HepG2 (cell line): ENCODE measurements around the gene GPX7. TPM values are rescaled to one million over a fixed set of nuclear protein-coding genes. Genes with fewer than 3 reads are reported as not detected.

Experiments
- BRD4 ChIP-seq: sonication (generic); formaldehyde crosslinking; IDR thresholded peaks from 2 replicates; pipeline ENCODE4 v1.4.0; 2020; ENCODE audit warnings: missing genetic modification reagents
- CENPX ChIP-seq: sonication (generic); formaldehyde crosslinking; IDR thresholded peaks from 2 replicates; pipeline ENCODE4 v1.9.0; 2021; ENCODE audit warnings: mild to moderate bottlenecking, missing genetic modification reagents, moderate library complexity
- CREB1 ChIP-seq, 2 experiments: fragments of 450-650 bp in 1 of 2; IDR thresholded peaks; 2 replicates each; pipeline ENCODE4 v1.6.1; 2016 to 2017; ENCODE audit warnings: control low read depth in 1 of 2, mild to moderate bottlenecking in 1 of 2, missing compliant biosample characterization in 1 of 2, missing genetic modification characterization in 1 of 2
- CREBL2 ChIP-seq: sonication (generic); formaldehyde crosslinking; IDR thresholded peaks from 2 replicates; pipeline ENCODE4 v1.8.1; 2023; ENCODE audit warnings: missing genetic modification reagents, mild to moderate bottlenecking, borderline replicate concordance
- FOXA1 ChIP-seq, 2 experiments: fragments of 450-650 bp in 1 of 2; sonication (generic) in 1 of 2; formaldehyde crosslinking in 1 of 2; IDR thresholded peaks; 2 replicates each; pipeline versions ENCODE4 v1.4.0 to v1.6.1; 2016 to 2020; ENCODE audit warnings: missing genetic modification reagents in 1 of 2
- HNRNPLL ChIP-seq: fragments of 200-400 bp; formaldehyde crosslinking; IDR thresholded peaks from 2 replicates; pipeline ENCODE4 v1.6.1; 2017; ENCODE audit warnings: mild to moderate bottlenecking, low read depth, low read length; ENCODE audit not compliant: poor library complexity, severe bottlenecking
- IRF2 ChIP-seq: IDR thresholded peaks from 2 replicates; pipeline ENCODE4 v1.6.1; 2018; ENCODE audit warnings: missing genetic modification reagents, missing compliant biosample characterization
- MTA3 ChIP-seq: sonication (generic); formaldehyde crosslinking; IDR thresholded peaks from 2 replicates; pipeline ENCODE4 v1.4.0; 2020; ENCODE audit warnings: missing genetic modification reagents
- PPARG ChIP-seq: conservative IDR thresholded peaks from 2 replicates; pipeline ENCODE4 v1.6.1; 2016; ENCODE audit warnings: missing biosample characterization, missing genetic modification reagents
- SAFB2 ChIP-seq: sonication (generic); formaldehyde crosslinking; IDR thresholded peaks from 2 replicates; pipeline ENCODE4 v1.5.1; 2020; ENCODE audit warnings: missing genetic modification reagents, low read depth, mild to moderate bottlenecking, borderline replicate concordance
- SMARCC2 ChIP-seq: fragments of 450-650 bp; IDR thresholded peaks from 2 replicates; pipeline ENCODE4 v1.6.1; 2017; ENCODE audit warnings: antibody characterized with exemption, mild to moderate bottlenecking
- TAF1 ChIP-seq: sonication (generic); formaldehyde crosslinking; IDR thresholded peaks from 2 replicates; pipeline ENCODE4 v1.4.0; 2020; ENCODE audit warnings: missing genetic modification reagents
- THAP11 ChIP-seq: IDR thresholded peaks from 2 replicates; pipeline ENCODE4 v1.6.1; 2016; ENCODE audit warnings: missing biosample characterization, missing genetic modification reagents
- ZEB1 ChIP-seq: IDR thresholded peaks from 2 replicates; pipeline ENCODE4 v1.6.1; 2012; ENCODE audit warnings: mild to moderate bottlenecking, low read depth, inconsistent platforms; ENCODE audit not compliant: insufficient replicate concordance
- ZFP62 ChIP-seq: sonication (generic); formaldehyde crosslinking; IDR thresholded peaks from 2 replicates; pipeline ENCODE4 v1.4.0; 2020; ENCODE audit warnings: missing genetic modification reagents
- ZNF136 ChIP-seq: sonication (generic); formaldehyde crosslinking; IDR thresholded peaks from 2 replicates; pipeline ENCODE4 v1.8.1; 2022; ENCODE audit warnings: low read depth, mild to moderate bottlenecking, moderate library complexity, missing genetic modification reagents
- ZNF20 ChIP-seq: sonication (generic); formaldehyde crosslinking; IDR thresholded peaks from 2 replicates; pipeline ENCODE4 v1.4.0; 2020; ENCODE audit warnings: mild to moderate bottlenecking, moderate library complexity, missing genetic modification reagents
- ZNF605 ChIP-seq: sonication (generic); formaldehyde crosslinking; IDR thresholded peaks from 2 replicates; pipeline ENCODE4 v1.8.0; 2022; ENCODE audit warnings: mild to moderate bottlenecking, missing genetic modification reagents
- ZNF709 ChIP-seq: sonication (generic); formaldehyde crosslinking; IDR thresholded peaks from 2 replicates; pipeline ENCODE4 v1.5.0; 2020; ENCODE audit warnings: mild to moderate bottlenecking, missing genetic modification reagents
- ZNF780A ChIP-seq: sonication (generic); formaldehyde crosslinking; IDR thresholded peaks from 2 replicates; pipeline ENCODE4 v1.8.0; 2022; ENCODE audit warnings: mild to moderate bottlenecking, missing genetic modification reagents, moderate library complexity
- ZSCAN12 ChIP-seq: sonication (generic); formaldehyde crosslinking; IDR thresholded peaks from 2 replicates; pipeline ENCODE4 v1.9.0; 2021; ENCODE audit warnings: mild to moderate bottlenecking, missing genetic modification reagents
- ZSCAN25 ChIP-seq: sonication (generic); formaldehyde crosslinking; IDR thresholded peaks from 2 replicates; pipeline ENCODE4 v1.8.0; 2022; ENCODE audit warnings: mild to moderate bottlenecking, missing genetic modification reagents
- ZSCAN5A ChIP-seq: sonication (generic); formaldehyde crosslinking; IDR thresholded peaks from 2 replicates; pipeline ENCODE4 v1.8.0; 2022; ENCODE audit warnings: mild to moderate bottlenecking, missing genetic modification reagents, borderline replicate concordance
- polyA plus RNA-seq, 8 experiments: library from polyadenylated mRNA; depleted of rRNA in 3 of 8; stranded (reverse) in 7 of 8; unstranded in 1 of 8; fragments of >200 nt; fragmentation: Illumina TruSeq in 4 of 8; extraction: Trizol in 4 of 8; gene quantifications; 2 replicates each; pipeline versions ENCODE4 v1.2.1 to v1.2.3, GENCODE V29; 2011 to 2016; ENCODE audit warnings: low read depth in 4 of 8, missing spikeins in 1 of 8, mixed read lengths in 1 of 8; ENCODE audit not compliant: insufficient read depth in 1 of 8
- total RNA-seq, 5 experiments: library from RNA; depleted of rRNA; stranded (reverse); fragments of >200 nt; fragmentation: Illumina TruSeq; extraction: Trizol; gene quantifications; 2 replicates each; pipeline ENCODE4 v1.2.3, GENCODE V29; 2016; ENCODE audit warnings: low read depth in 1 of 5
- TF ChIP-seq, protein P1 (sequence below): sonication (generic); formaldehyde crosslinking; IDR thresholded peaks from 2 replicates; pipeline ENCODE4 v1.4.0; 2020; ENCODE audit warnings: mild to moderate bottlenecking, missing genetic modification reagents
- TF ChIP-seq, protein P2 (sequence below): sonication (generic); formaldehyde crosslinking; IDR thresholded peaks from 2 replicates; pipeline ENCODE4 v1.4.0; 2020; ENCODE audit warnings: missing genetic modification reagents

Gene GPX7
- total and polyA plus RNA-seq, 2 of the 13 experiments (the other 11 are each of a cell fraction or from before 2014, with no cell fraction given), result 14.1 to 16.2 TPM

DNA sequence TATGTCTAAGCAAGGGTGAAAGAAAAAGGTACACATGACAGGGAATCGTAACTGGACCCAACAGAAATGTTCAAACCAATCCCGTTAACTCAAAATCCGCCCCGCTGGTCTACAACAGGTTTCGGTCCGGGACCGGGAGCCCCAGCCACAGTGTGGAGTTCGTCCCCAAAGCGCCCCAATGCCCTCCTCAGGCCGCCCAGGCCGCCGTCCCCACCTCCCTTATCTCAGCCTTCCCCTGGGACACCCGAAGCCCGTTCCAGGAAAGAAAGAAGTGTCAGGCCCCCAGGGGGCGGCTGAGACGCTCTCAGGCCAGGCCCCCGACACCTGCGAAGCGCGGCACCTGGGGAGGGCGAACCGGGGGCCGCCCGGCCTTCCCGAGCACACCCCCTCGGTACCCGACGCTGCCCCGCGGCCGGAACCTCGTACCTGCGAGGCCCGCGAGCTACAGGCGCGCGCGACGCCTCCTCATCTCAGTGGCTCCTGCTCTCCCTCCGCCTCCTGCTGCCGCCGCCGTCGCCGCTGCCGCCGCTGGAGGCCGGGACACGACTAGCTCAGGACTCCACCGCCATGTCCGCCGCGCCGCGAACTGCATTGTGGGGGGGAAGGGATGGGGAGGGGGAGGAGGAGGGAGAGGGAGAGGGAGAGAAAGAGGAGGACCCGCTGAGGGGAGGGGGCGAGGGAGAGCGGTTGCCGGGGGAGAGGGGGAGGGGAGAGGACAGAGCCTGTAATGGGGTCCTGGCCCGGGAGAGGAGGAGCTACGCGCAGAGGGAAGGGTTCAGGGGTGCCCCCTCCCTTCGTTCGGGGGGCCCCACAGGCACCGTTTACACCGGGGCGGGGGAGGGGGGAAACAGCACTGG is 49.4 kb upstream of the GPX7 start, which contains the start of gene TUT4 (continued):
- TF ChIP-seq SAFB2 (0 out of 2 replicates have a peak, but pooled peaks have one; percentile 54), IRF2 (0 out of 2 replicates have a peak, but pooled peaks have one; percentile 38), ZSCAN25 (peak; percentile 11; the same call in 1 of the 2 replicates), TAF1 (CRISPR knock-in tag) (peak; percentile 85), MTA3 (CRISPR knock-in tag) (no peak), CREB1 (IDR thresholded peaks at IDR 0.05) (no peak), CREB1 (CRISPR knock-in tag; IDR thresholded peaks at IDR 0.05) (no peak), BRD4 (peak; percentile 84; the same call in 1 of the 2 replicates), FOXA1 (IDR thresholded peaks at IDR 0.05) (no peak), FOXA1 (CRISPR knock-in tag; IDR thresholded peaks at IDR 0.05) (no peak), ZNF20 (peak; percentile 65; the same call in 1 of the 2 replicates), THAP11 (CRISPR knock-in tag) (peak; percentile 42; the same call in 1 of the 2 replicates), HNRNPLL (peak; percentile 44), ZNF136 (CRISPR knock-in tag) (no peak), ZNF709 (0 out of 2 replicates have a peak, but pooled peaks have one; percentile 22), ZEB1 (peak; percentile 68), PPARG (CRISPR knock-in tag) (no peak), ZSCAN5A (CRISPR knock-in tag) (no peak), ZNF605 (CRISPR knock-in tag) (peak; percentile 71), ZNF780A (CRISPR knock-in tag) (no peak), ZFP62 (CRISPR knock-in tag) (no peak), SMARCC2 (no peak), ZSCAN12 (CRISPR knock-in tag) (0 out of 2 replicates have a peak, but pooled peaks have one; percentile 50), CREBL2 (CRISPR knock-in tag) (peak; percentile 22; the same call in 1 of the 2 replicates), CENPX (no peak)
- TF ChIP-seq, protein P1, sequence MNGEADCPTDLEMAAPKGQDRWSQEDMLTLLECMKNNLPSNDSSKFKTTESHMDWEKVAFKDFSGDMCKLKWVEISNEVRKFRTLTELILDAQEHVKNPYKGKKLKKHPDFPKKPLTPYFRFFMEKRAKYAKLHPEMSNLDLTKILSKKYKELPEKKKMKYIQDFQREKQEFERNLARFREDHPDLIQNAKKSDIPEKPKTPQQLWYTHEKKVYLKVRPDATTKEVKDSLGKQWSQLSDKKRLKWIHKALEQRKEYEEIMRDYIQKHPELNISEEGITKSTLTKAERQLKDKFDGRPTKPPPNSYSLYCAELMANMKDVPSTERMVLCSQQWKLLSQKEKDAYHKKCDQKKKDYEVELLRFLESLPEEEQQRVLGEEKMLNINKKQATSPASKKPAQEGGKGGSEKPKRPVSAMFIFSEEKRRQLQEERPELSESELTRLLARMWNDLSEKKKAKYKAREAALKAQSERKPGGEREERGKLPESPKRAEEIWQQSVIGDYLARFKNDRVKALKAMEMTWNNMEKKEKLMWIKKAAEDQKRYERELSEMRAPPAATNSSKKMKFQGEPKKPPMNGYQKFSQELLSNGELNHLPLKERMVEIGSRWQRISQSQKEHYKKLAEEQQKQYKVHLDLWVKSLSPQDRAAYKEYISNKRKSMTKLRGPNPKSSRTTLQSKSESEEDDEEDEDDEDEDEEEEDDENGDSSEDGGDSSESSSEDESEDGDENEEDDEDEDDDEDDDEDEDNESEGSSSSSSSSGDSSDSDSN, result peak; percentile 66; the same call in 1 of the 2 replicates
- TF ChIP-seq, protein P2, sequence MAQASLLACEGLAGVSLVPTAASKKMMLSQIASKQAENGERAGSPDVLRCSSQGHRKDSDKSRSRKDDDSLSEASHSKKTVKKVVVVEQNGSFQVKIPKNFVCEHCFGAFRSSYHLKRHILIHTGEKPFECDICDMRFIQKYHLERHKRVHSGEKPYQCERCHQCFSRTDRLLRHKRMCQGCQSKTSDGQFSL (CRISPR knock-in tag), result peak; percentile 51; the same call in 1 of the 2 replicates
